ENCODE measurements around the gene CREB3L2.

- no peak for TF ChIP-seq CTCF (IDR thresholded peaks at IDR 0.05 in 4 of 5, conservative IDR thresholded peaks at IDR 0.05 in 1 of 5)
- no peak for TF ChIP-seq POLR2A (IDR thresholded peaks at IDR 0.05)
Observed at GRCh38 chr7:137934941-137935883, 66.7 kb downstream of the CREB3L2 start.
